H9 (cell line): ENCODE results near the gene C1orf21. TPM values are rescaled to one million over a fixed set of nuclear protein-coding genes. Genes with fewer than 3 reads are reported as not detected.

Experiments
- DNase-seq: peaks from one replicate; pipeline ENCODE4 v3.0.0-alpha.2; 2017
- H2AFZ ChIP-seq: one replicate; pipeline ENCODE4 v1.6.1; 2013; ENCODE audit warnings: mild to moderate bottlenecking, low read length, control low read depth, moderate library complexity
- H2AK5ac ChIP-seq: 2 replicates; pipeline ENCODE4 v1.6.1; 2013; ENCODE audit warnings: low read length, control low read depth, mixed read lengths; ENCODE audit not compliant: insufficient read length
- H2BK120ac ChIP-seq: one replicate; pipeline ENCODE4 v1.6.1; 2013; ENCODE audit warnings: low read depth, mild to moderate bottlenecking, low read length, control low read depth, inconsistent platforms; ENCODE audit not compliant: poor library complexity, severe bottlenecking
- H2BK12ac ChIP-seq: 2 replicates; pipeline ENCODE4 v1.6.1; 2013; ENCODE audit warnings: low read length, control low read depth, mixed read lengths, low read depth; ENCODE audit not compliant: insufficient read length
- H2BK15ac ChIP-seq: 2 replicates; pipeline ENCODE4 v1.6.1; 2013; ENCODE audit warnings: low read depth, low read length, control low read depth
- H2BK20ac ChIP-seq: one replicate; pipeline ENCODE4 v1.6.1; 2013; ENCODE audit warnings: low read depth, mild to moderate bottlenecking, low read length, control low read depth, inconsistent platforms; ENCODE audit not compliant: poor library complexity, severe bottlenecking
- H2BK5ac ChIP-seq: 2 replicates; pipeline ENCODE4 v1.6.1; 2013; ENCODE audit warnings: low read length, control low read depth, mixed read lengths; ENCODE audit not compliant: insufficient read length
- H3K14ac ChIP-seq: 2 replicates; pipeline ENCODE4 v1.6.1; 2013; ENCODE audit warnings: low read length, control low read depth; ENCODE audit not compliant: insufficient read depth
- H3K18ac ChIP-seq: 2 replicates; pipeline ENCODE4 v1.6.1; 2013; ENCODE audit warnings: low read depth, mild to moderate bottlenecking, mixed read lengths, low read length, control low read depth; ENCODE audit not compliant: insufficient read length
- H3K23ac ChIP-seq: 2 replicates; pipeline ENCODE4 v1.6.1; 2013; ENCODE audit warnings: low read length, control low read depth, mixed read lengths, low read depth; ENCODE audit not compliant: insufficient read length
- H3K23me2 ChIP-seq: 2 replicates; pipeline ENCODE4 v1.6.1; 2013; ENCODE audit warnings: low read depth, mild to moderate bottlenecking, mixed read lengths, low read length, control low read depth; ENCODE audit not compliant: insufficient read length, poor library complexity, severe bottlenecking
- H3K27ac ChIP-seq: 2 replicates; pipeline ENCODE4 v1.5.1; 2013; ENCODE audit warnings: low read length, control low read depth, mixed read lengths, low read depth; ENCODE audit not compliant: insufficient read length
- H3K27me3 ChIP-seq: 2 replicates; pipeline ENCODE4 v1.6.1; 2013; ENCODE audit warnings: low read length, control low read depth, inconsistent platforms; ENCODE audit not compliant: insufficient read depth
- H3K4ac ChIP-seq: 2 replicates; pipeline ENCODE4 v1.6.1; 2013; ENCODE audit warnings: low read depth, mild to moderate bottlenecking, control low read depth, inconsistent platforms, low read length, moderate library complexity
- H3K4me1 ChIP-seq: 2 replicates; pipeline ENCODE4 v1.6.1; 2013; ENCODE audit warnings: low read length, control low read depth, inconsistent platforms; ENCODE audit not compliant: insufficient read depth
- H3K4me2 ChIP-seq: 2 replicates; pipeline ENCODE4 v1.6.1; 2013; ENCODE audit warnings: low read length, control low read depth, mixed read lengths; ENCODE audit not compliant: insufficient read length, insufficient read depth
- H3K56ac ChIP-seq: 2 replicates; pipeline ENCODE4 v1.6.1; 2013; ENCODE audit warnings: low read depth, mild to moderate bottlenecking, mixed read lengths, low read length, control low read depth; ENCODE audit not compliant: insufficient read length
- H3K79me1 ChIP-seq: 2 replicates; pipeline ENCODE4 v1.6.1; 2013; ENCODE audit warnings: low read depth, mild to moderate bottlenecking, moderate library complexity, low read length, control low read depth, inconsistent platforms; ENCODE audit not compliant: insufficient read depth, poor library complexity, severe bottlenecking
- H3K79me2 ChIP-seq: 2 replicates; pipeline ENCODE4 v1.6.1; 2013; ENCODE audit warnings: low read length, control low read depth, inconsistent platforms; ENCODE audit not compliant: insufficient read depth
- H3K9ac ChIP-seq: 2 replicates; pipeline ENCODE4 v1.6.1; 2013; ENCODE audit warnings: low read length, control low read depth, mixed read lengths; ENCODE audit not compliant: insufficient read length; ENCODE audit errors: extremely low read depth
- H3K9me3 ChIP-seq: one replicate; pipeline ENCODE4 v1.6.1; 2013; ENCODE audit warnings: low read depth, low read length, inconsistent platforms; ENCODE audit not compliant: control insufficient read depth
- H3T11ph ChIP-seq: one replicate; pipeline ENCODE4 v1.6.1; 2013; ENCODE audit warnings: mild to moderate bottlenecking, low read length, control low read depth, inconsistent platforms
- H4K20me1 ChIP-seq: one replicate; pipeline ENCODE4 v1.6.1; 2013; ENCODE audit not compliant: control insufficient read depth, insufficient read length, insufficient read depth
- H4K5ac ChIP-seq: 2 replicates; pipeline ENCODE4 v1.6.1; 2013; ENCODE audit warnings: low read depth, mild to moderate bottlenecking, mixed read lengths, low read length, control low read depth; ENCODE audit not compliant: insufficient read length
- H4K8ac ChIP-seq: replicated peaks from 2 replicates; pipeline ENCODE4 v1.6.1; 2013; ENCODE audit warnings: low read length, control low read depth, mixed read lengths, low read depth; ENCODE audit not compliant: insufficient read length
- H4K91ac ChIP-seq: 2 replicates; pipeline ENCODE4 v1.6.1; 2013; ENCODE audit warnings: low read depth, mild to moderate bottlenecking, moderate library complexity, mixed read lengths, low read length, control low read depth; ENCODE audit not compliant: insufficient read length
- H3K27ac Mint-ChIP-seq, 3 experiments: 2 replicates in 2 of 3; 3 replicates in 1 of 3; pipeline ENCODE4 v1.8.0; 2020 to 2021; ENCODE audit warnings: mixed read lengths in 3 of 3, mild to moderate bottlenecking in 1 of 3, moderate library complexity in 1 of 3
- H3K27me3 Mint-ChIP-seq: 2 replicates; pipeline ENCODE4 v1.8.0; 2021; ENCODE audit warnings: low read depth, mild to moderate bottlenecking, moderate library complexity, mixed read lengths
- H3K36me3 Mint-ChIP-seq, 3 experiments: 2 replicates in 2 of 3; 3 replicates in 1 of 3; pipeline ENCODE4 v1.8.0; 2020 to 2021; ENCODE audit warnings: low read depth in 3 of 3, mixed read lengths in 3 of 3; ENCODE audit not compliant: insufficient read depth in 1 of 3
- H3K4me1 Mint-ChIP-seq, 2 experiments: 2 replicates each; pipeline ENCODE4 v1.8.0; 2020; ENCODE audit warnings: mixed read lengths in 2 of 2
- H3K4me3 Mint-ChIP-seq, 2 experiments: 2 replicates in 1 of 2; 3 replicates in 1 of 2; pipeline ENCODE4 v1.8.0; 2020 to 2021; ENCODE audit warnings: mild to moderate bottlenecking in 2 of 2, mixed read lengths in 2 of 2, moderate library complexity in 1 of 2
- H3K9me3 Mint-ChIP-seq, 2 experiments: 2 replicates in 1 of 2; 3 replicates in 1 of 2; pipeline ENCODE4 v1.8.0; 2020; ENCODE audit warnings: mild to moderate bottlenecking in 2 of 2, mixed read lengths in 2 of 2, moderate library complexity in 1 of 2
- WGBS: extraction: QIAGEN DNeasy Blood & Tissue Kit; methylation state at CpG from one replicate; pipeline ENCODE4 v1.1.7; 2013; ENCODE audit warnings: missing lambda C conversion rate, low lambda C conversion rate, mixed read lengths; ENCODE audit not compliant: insufficient read length; ENCODE audit errors: extremely low coverage; 5-methylcytosine and 5-hydroxymethylcytosine counted together
- total RNA-seq: library from RNA; stranded (reverse); gene quantifications from 2 replicates; pipeline ENCODE4 v1.2.1, GENCODE V29; 2021
- TF ChIP-seq, protein P1 (sequence below): fragments of 200-600 bp; sonication (generic); conservative IDR thresholded peaks from 3 replicates; pipeline ENCODE4 v1.8.0; 2021; ENCODE audit warnings: antibody characterized with exemption, mild to moderate bottlenecking

Gene C1orf21
- total RNA-seq, 1 experiment from 2014 or later = 36.0 TPM

DNA sequence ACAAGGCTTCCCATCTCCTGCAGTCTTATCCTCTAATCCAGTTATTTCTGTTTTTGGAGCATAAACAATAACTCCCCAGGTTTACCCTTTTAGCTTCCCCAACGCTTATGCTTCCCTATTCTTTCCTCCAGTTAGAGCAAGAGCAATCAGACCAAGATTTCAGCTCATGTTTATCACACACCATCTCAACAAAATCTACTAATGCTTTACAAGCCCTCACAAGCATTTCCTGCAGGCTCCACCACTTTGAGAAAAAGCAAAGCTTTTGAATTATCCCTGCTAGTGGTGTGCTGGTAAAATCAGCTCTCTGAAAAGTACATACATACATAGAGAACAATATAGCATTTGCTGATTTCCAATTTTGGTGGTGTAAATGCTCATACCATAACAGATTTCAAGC lies 275.0 kb downstream of the C1orf21 start:
- Histone ChIP-seq H3K79me1 (no peaks in the 10 kb centered on the region), H4K8ac (no peak overlapping the region), H3T11ph (no peak overlapping the region), H4K20me1 (no peaks in the 10 kb centered on the region), H2BK5ac (no peak overlapping the region), H2AK5ac (no peak overlapping the region), H4K91ac (no peak overlapping the region), H3K18ac (no peak overlapping the region), H3K27me3 (no peaks in the 10 kb centered on the region), H2BK20ac (no peak overlapping the region), H3K4me2 (no peak overlapping the region), H3K4me1 (peaks cover 2% of the 10 kb centered on the region; the same call in 1 of the 2 replicates), H3K79me2 (no peaks in the 10 kb centered on the region), H2BK120ac (no peak overlapping the region), H3K14ac (no peak overlapping the region), H3K9ac (no peak overlapping the region), H3K9me3 (no peaks in the 10 kb centered on the region), H3K27ac (no peak overlapping the region), H2BK15ac (no peak overlapping the region), H3K23ac (no peak overlapping the region), H3K56ac (no peak overlapping the region), H4K5ac (no peak overlapping the region), H2BK12ac (no peak overlapping the region), H2AFZ (no peak overlapping the region), H3K4ac (no peak overlapping the region), H3K23me2 (peaks cover 4% of the 10 kb centered on the region)
- H3K4me3 Mint-ChIP-seq = no peak overlapping the region
- peaks cover 31 to 35% of the 10 kb centered on the region in 2 experiments for H3K4me1 Mint-ChIP-seq
- TF ChIP-seq, protein P1, sequence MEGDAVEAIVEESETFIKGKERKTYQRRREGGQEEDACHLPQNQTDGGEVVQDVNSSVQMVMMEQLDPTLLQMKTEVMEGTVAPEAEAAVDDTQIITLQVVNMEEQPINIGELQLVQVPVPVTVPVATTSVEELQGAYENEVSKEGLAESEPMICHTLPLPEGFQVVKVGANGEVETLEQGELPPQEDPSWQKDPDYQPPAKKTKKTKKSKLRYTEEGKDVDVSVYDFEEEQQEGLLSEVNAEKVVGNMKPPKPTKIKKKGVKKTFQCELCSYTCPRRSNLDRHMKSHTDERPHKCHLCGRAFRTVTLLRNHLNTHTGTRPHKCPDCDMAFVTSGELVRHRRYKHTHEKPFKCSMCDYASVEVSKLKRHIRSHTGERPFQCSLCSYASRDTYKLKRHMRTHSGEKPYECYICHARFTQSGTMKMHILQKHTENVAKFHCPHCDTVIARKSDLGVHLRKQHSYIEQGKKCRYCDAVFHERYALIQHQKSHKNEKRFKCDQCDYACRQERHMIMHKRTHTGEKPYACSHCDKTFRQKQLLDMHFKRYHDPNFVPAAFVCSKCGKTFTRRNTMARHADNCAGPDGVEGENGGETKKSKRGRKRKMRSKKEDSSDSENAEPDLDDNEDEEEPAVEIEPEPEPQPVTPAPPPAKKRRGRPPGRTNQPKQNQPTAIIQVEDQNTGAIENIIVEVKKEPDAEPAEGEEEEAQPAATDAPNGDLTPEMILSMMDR = no peak
- no peak overlapping the region for H3K27ac Mint-ChIP-seq
- DNase-seq = no peak
- WGBS = no CpG with 5 or more reads among the region's 1 CpG
- no peaks in the 10 kb centered on the region for H3K9me3 Mint-ChIP-seq
- H3K27me3 Mint-ChIP-seq = peaks cover 11% of the 10 kb centered on the region; the same call in 1 of the 2 replicates
- no peaks in the 10 kb centered on the region; a peak in 1 of 7 replicates for H3K36me3 Mint-ChIP-seq
